ENCODE measurements around the gene CTNND2. TPM values are rescaled to one million over a fixed set of nuclear protein-coding genes. Genes with fewer than 3 reads are reported as not detected.

Gene CTNND2
- polyA plus RNA-seq, 1 donor from 2014 or later, result 67.0 TPM

- Histone ChIP-seq H3F3A (ENCODE audit: insufficient read depth, low read length, poor library complexity, severe bottlenecking) (no peaks in the 10 kb centered on the region), H3K9me2 (ENCODE audit: insufficient read depth, low read length) (no peaks in the 10 kb centered on the region), H3K4me2 (ENCODE audit: low read length) (no peak overlapping the region), H3K79me2 (replicated peaks; ENCODE audit: insufficient read depth, low read length) (no peaks in the 10 kb centered on the region), H3K9me3 (ENCODE audit: low read length) (no peaks in the 10 kb centered on the region), H3K9ac (ENCODE audit: low read length) (no peak overlapping the region), H3K27me3 (ENCODE audit: insufficient read depth, low read depth, low read length) (no peaks in the 10 kb centered on the region), H3K27ac (ENCODE audit: low read length) (no peak overlapping the region), H4K20me1 (ENCODE audit: insufficient read depth) (no peaks in the 10 kb centered on the region), H3K4me3 (ENCODE audit: low read length) (no peak overlapping the region), H3K36me3 (ENCODE audit: insufficient read depth, low read length) (no peaks in the 10 kb centered on the region), H2AFZ (ENCODE audit: low read depth, low read length) (no peak overlapping the region)
- TF ChIP-seq MXI1 (conservative IDR thresholded peaks at IDR 0.05; ENCODE audit: poor library complexity, severe bottlenecking), result no peak
- TF ChIP-seq POLR2AphosphoS5 (IDR thresholded peaks at IDR 0.05), result no peak
- TF ChIP-seq CTCF (IDR thresholded peaks at IDR 0.05; ENCODE audit: poor library complexity, severe bottlenecking), result no peak
- TF ChIP-seq RAD21 (conservative IDR thresholded peaks at IDR 0.05), result no peak
- TF ChIP-seq EP300 (conservative IDR thresholded peaks at IDR 0.05; ENCODE audit: poor library complexity, severe bottlenecking), result no peak
- TF ChIP-seq TAF1 (IDR thresholded peaks at IDR 0.05; ENCODE audit: low read depth), result no peak
- no peak for TF ChIP-seq REST (IDR thresholded peaks at IDR 0.05; ENCODE audit: borderline replicate concordance)
- no peak for TF ChIP-seq EZH2 (IDR thresholded peaks at IDR 0.05; ENCODE audit: borderline replicate concordance, insufficient read depth, low read length, poor library complexity, severe bottlenecking)
- TF ChIP-seq SMC3 (conservative IDR thresholded peaks at IDR 0.05; ENCODE audit: poor library complexity), result no peak
These were observed 307.6 kb downstream of the CTNND2 start for GRCh38 chr5:11596657-11597071.

GRCh38 chr5:11596185-11596584 lies 308.1 kb downstream of the CTNND2 start:
- Histone ChIP-seq H3K9ac (ENCODE audit: low read length) (no peak overlapping the region), H3F3A (ENCODE audit: insufficient read depth, low read length, poor library complexity, severe bottlenecking) (no peaks in the 10 kb centered on the region), H3K9me3 (ENCODE audit: low read length) (no peaks in the 10 kb centered on the region), H2AFZ (ENCODE audit: low read depth, low read length) (no peak overlapping the region), H3K27ac (ENCODE audit: low read length) (no peak overlapping the region), H3K79me2 (replicated peaks; ENCODE audit: insufficient read depth, low read length) (no peaks in the 10 kb centered on the region), H3K27me3 (ENCODE audit: insufficient read depth, low read depth, low read length) (no peaks in the 10 kb centered on the region), H3K36me3 (ENCODE audit: insufficient read depth, low read length) (no peaks in the 10 kb centered on the region), H4K20me1 (ENCODE audit: insufficient read depth) (no peaks in the 10 kb centered on the region), H3K4me2 (ENCODE audit: low read length) (no peak overlapping the region), H3K9me2 (ENCODE audit: insufficient read depth, low read length) (no peaks in the 10 kb centered on the region), H3K4me3 (ENCODE audit: low read length) (no peak overlapping the region)
- TF ChIP-seq CTCF (IDR thresholded peaks at IDR 0.05; ENCODE audit: poor library complexity, severe bottlenecking) (no peak), POLR2AphosphoS5 (IDR thresholded peaks at IDR 0.05) (no peak), EZH2 (IDR thresholded peaks at IDR 0.05; ENCODE audit: borderline replicate concordance, insufficient read depth, low read length, poor library complexity, severe bottlenecking) (no peak), EP300 (conservative IDR thresholded peaks at IDR 0.05; ENCODE audit: poor library complexity, severe bottlenecking) (no peak), RAD21 (conservative IDR thresholded peaks at IDR 0.05) (no peak), MXI1 (conservative IDR thresholded peaks at IDR 0.05; ENCODE audit: poor library complexity, severe bottlenecking) (no peak), TAF1 (IDR thresholded peaks at IDR 0.05; ENCODE audit: low read depth) (no peak), SMC3 (conservative IDR thresholded peaks at IDR 0.05; ENCODE audit: poor library complexity) (no peak), REST (IDR thresholded peaks at IDR 0.05; ENCODE audit: borderline replicate concordance) (no peak)
